T-helper 1 cell treated with Interleukin-12 subunit alpha and Interleukin-12 subunit beta and Interleukin-4 antibody, amounts not matched to agents 30 ng/mL and 1 ng/mL, for 36 hours (primary cell): ENCODE results near the gene TBC1D30. TPM values are rescaled to one million over a fixed set of nuclear protein-coding genes. Genes with fewer than 3 reads are reported as not detected.

Experiments
- intact Hi-C: fragments of 100-400 bp; cut with micrococcal nuclease; formaldehyde crosslinking; loops from one replicate; pipeline ENCODE4 v1.15.1; 2024
- total RNA-seq: library from RNA; stranded (reverse); gene quantifications from 2 replicates; pipeline ENCODE4 v1.2.3, GENCODE V29; 2022

Gene TBC1D30
- total RNA-seq, 1 donor from 2014 or later, result 0.02 TPM

GRCh38 chr12:64802180-64802775, 22.2 kb upstream of the TBC1D30 start:
- intact Hi-C loops, result loop anchor here (1.0 kb wide), 1 partner anchor 253 kb away; no protein-coding TSS in a partner anchor

- intact Hi-C loops, result no loop called here
Observed at GRCh38 chr12:64806173-64806572, 18.3 kb upstream of the TBC1D30 start.

- intact Hi-C loops, result no loop called here
Observed at GRCh38 chr12:64806593-64807460, 17.6 kb upstream of the TBC1D30 start.

GRCh38 chr12:64808110-64808509, 16.3 kb upstream of the TBC1D30 start:
- intact Hi-C loops, result no loop called here

GRCh38 chr12:64810831-64811230, 13.6 kb upstream of the TBC1D30 start:
- intact Hi-C loops, result no loop called here

- intact Hi-C loops, result no loop called here
Observed at GRCh38 chr12:64813723-64814122, 10.7 kb upstream of the TBC1D30 start.

- intact Hi-C loops, result no loop called here
Observed at GRCh38 chr12:64814432-64814831, 10.0 kb upstream of the TBC1D30 start.

- intact Hi-C loops, result loop anchor here (10.0 kb wide), 1 partner anchor 1005 kb away; the partner anchor contains the start of gene HMGA2
Observed at GRCh38 chr12:64819816-64820402, 4.5 kb upstream of the TBC1D30 start.

- intact Hi-C loops, result loop anchor here (10.0 kb wide), 1 partner anchor 1004 kb away; the partner anchor contains the start of gene HMGA2
Observed at GRCh38 chr12:64820593-64820992, 3.9 kb upstream of the TBC1D30 start.

- intact Hi-C loops, result loop anchor here (10.0 kb wide), 1 partner anchor 1004 kb away; the partner anchor contains the start of gene HMGA2
Observed at GRCh38 chr12:64821116-64821630, 3.3 kb upstream of the TBC1D30 start.

GRCh38 chr12:64824130-64824499, 332 bp upstream of the TBC1D30 start:
- intact Hi-C loops, result loop anchor here (10.0 kb wide), 1 partner anchor 1001 kb away; the partner anchor contains the start of gene HMGA2

GRCh38 chr12:64825143-64826021, 935 bp downstream of the TBC1D30 start:
- intact Hi-C loops, result loop anchor here (10.0 kb wide), 1 partner anchor 999 kb away; the partner anchor contains the start of gene HMGA2

GRCh38 chr12:64826234-64826633, 1.8 kb downstream of the TBC1D30 start:
- intact Hi-C loops, result loop anchor here (10.0 kb wide), 1 partner anchor 999 kb away; the partner anchor contains the start of gene HMGA2

- intact Hi-C loops, result loop anchor here (10.0 kb wide), 1 partner anchor 996 kb away; the partner anchor contains the start of gene HMGA2
Observed at GRCh38 chr12:64828713-64829112, 4.3 kb downstream of the TBC1D30 start.

- intact Hi-C loops, result no loop called here
Observed at GRCh38 chr12:64833928-64834327, 9.5 kb downstream of the TBC1D30 start.

GRCh38 chr12:64835901-64836300, 11.5 kb downstream of the TBC1D30 start:
- intact Hi-C loops, result no loop called here

- intact Hi-C loops, result no loop called here
Observed at GRCh38 chr12:64836856-64837255, 12.4 kb downstream of the TBC1D30 start.

- intact Hi-C loops, result no loop called here
Observed at GRCh38 chr12:64837427-64837826, 13.0 kb downstream of the TBC1D30 start.

- intact Hi-C loops, result no loop called here
Observed at GRCh38 chr12:64840119-64840518, 15.7 kb downstream of the TBC1D30 start.

- intact Hi-C loops, result no loop called here
Observed at GRCh38 chr12:64840949-64841717, 16.7 kb downstream of the TBC1D30 start.
